DOHH2 (cell line): ENCODE measurements around the gene PCDHGB3.

ENCODE experiments used
- H3F3A ChIP-seq: fragments of 200-600 bp; sonication (generic), shearing (Covaris generic); 2 replicates; pipeline ENCODE4 v1.6.0; 2016; ENCODE audit warnings: antibody characterized with exemption, mild to moderate bottlenecking; ENCODE audit not compliant: control insufficient read depth, insufficient read depth
- H3K27ac ChIP-seq: fragments of 200-600 bp; sonication (generic); 2 replicates; pipeline ENCODE4 v1.5.1; 2014; ENCODE audit warnings: low read depth, mild to moderate bottlenecking, low read length, moderate library complexity
- H3K27me3 ChIP-seq: fragments of 200-600 bp; sonication (generic); 2 replicates; pipeline ENCODE4 v1.6.1; 2014; ENCODE audit warnings: mild to moderate bottlenecking, low read length, mixed read lengths; ENCODE audit not compliant: control insufficient read depth
- H3K36me3 ChIP-seq: fragments of 200-600 bp; sonication (generic); 2 replicates; pipeline ENCODE4 v1.6.1; 2014; ENCODE audit warnings: mild to moderate bottlenecking, low read length, moderate library complexity, mixed read lengths; ENCODE audit not compliant: control insufficient read depth
- H3K4me1 ChIP-seq: fragments of 200-600 bp; sonication (generic); 2 replicates; pipeline ENCODE4 v1.6.1; 2014; ENCODE audit warnings: mild to moderate bottlenecking, low read length, mixed read lengths; ENCODE audit not compliant: control insufficient read depth
- H3K4me2 ChIP-seq: fragments of 200-600 bp; sonication (generic); 2 replicates; pipeline ENCODE4 v1.6.0; 2014; ENCODE audit warnings: mild to moderate bottlenecking, low read length, moderate library complexity
- H3K4me3 ChIP-seq: fragments of 200-600 bp; sonication (generic); 2 replicates; pipeline ENCODE4 v1.5.1; 2014; ENCODE audit warnings: mild to moderate bottlenecking, low read length, mixed read lengths
- H3K79me2 ChIP-seq: fragments of 200-600 bp; sonication (generic); 2 replicates; pipeline ENCODE4 v1.6.1; 2014; ENCODE audit warnings: mild to moderate bottlenecking, low read length, mixed read lengths; ENCODE audit not compliant: control insufficient read depth
- H3K9me2 ChIP-seq: fragments of 200-600 bp; sonication (generic); replicated peaks from 2 replicates; pipeline ENCODE4 v1.6.1; 2014; ENCODE audit warnings: mild to moderate bottlenecking, low read length, mixed read lengths; ENCODE audit not compliant: control insufficient read depth
- H3K9me3 ChIP-seq: fragments of 200-600 bp; sonication (generic); 2 replicates; pipeline ENCODE4 v1.6.1; 2014; ENCODE audit warnings: antibody characterized with exemption, low read length, mixed read lengths; ENCODE audit not compliant: control insufficient read depth, insufficient read depth
- H4K20me1 ChIP-seq: fragments of 200-600 bp; sonication (generic); 2 replicates; pipeline ENCODE4 v1.6.0; 2014; ENCODE audit warnings: low read depth, mild to moderate bottlenecking, antibody characterized with exemption, low read length, moderate library complexity; ENCODE audit not compliant: control insufficient read depth, insufficient read depth
- EZH2phosphoT487 ChIP-seq: fragments of 200-600 bp; sonication (generic); IDR thresholded peaks from 2 replicates; pipeline ENCODE4 v1.6.1; 2017; ENCODE audit warnings: borderline replicate concordance, mild to moderate bottlenecking, antibody characterized with exemption, low read length, moderate library complexity, mixed read lengths
- TF ChIP-seq, protein P1 (sequence below): fragments of 200-600 bp; sonication (generic); IDR thresholded peaks from one replicate; pipeline ENCODE4 v1.5.1; 2014; ENCODE audit warnings: antibody characterized with exemption, mild to moderate bottlenecking, low read depth, low read length; ENCODE audit not compliant: poor library complexity, severe bottlenecking

The PCDHGB3 gene

DNA sequence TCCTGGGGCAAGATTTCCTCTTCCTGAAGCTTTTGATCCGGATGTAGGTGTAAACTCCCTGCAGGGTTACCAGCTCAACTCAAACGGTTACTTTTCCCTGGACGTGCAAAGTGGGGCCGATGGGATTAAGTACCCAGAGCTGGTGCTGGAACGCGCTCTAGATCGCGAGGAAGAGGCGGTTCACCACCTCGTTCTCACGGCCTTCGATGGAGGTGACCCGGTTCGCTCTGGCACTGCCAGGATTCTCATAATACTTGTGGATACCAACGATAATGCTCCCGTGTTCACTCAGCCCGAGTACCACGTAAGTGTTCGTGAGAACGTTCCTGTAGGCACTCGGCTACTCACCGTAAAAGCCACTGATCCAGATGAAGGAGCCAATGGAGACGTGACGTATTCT lies 14.4 kb upstream of the PCDHGB3 start:
- H4K20me1 ChIP-seq: no peaks in the 10 kb centered on the region
- H3K4me1 ChIP-seq: peaks cover 14% of the 10 kb centered on the region
- H3K9me2 ChIP-seq: no peaks in the 10 kb centered on the region
- H3K79me2 ChIP-seq: peaks cover 6% of the 10 kb centered on the region
- H3K27ac ChIP-seq: no peak overlapping the region
- no peak overlapping the region for H3K4me3 ChIP-seq
- 0 out of 2 replicates have a peak, but pooled peaks cover 3% of the 10 kb centered on the region for H3F3A ChIP-seq
- no peak overlapping the region for H3K4me2 ChIP-seq
- peaks cover 2% of the 10 kb centered on the region for H3K36me3 ChIP-seq
- no peaks in the 10 kb centered on the region for H3K27me3 ChIP-seq
- TF ChIP-seq EZH2phosphoT487: no peak
- TF ChIP-seq, protein P1, sequence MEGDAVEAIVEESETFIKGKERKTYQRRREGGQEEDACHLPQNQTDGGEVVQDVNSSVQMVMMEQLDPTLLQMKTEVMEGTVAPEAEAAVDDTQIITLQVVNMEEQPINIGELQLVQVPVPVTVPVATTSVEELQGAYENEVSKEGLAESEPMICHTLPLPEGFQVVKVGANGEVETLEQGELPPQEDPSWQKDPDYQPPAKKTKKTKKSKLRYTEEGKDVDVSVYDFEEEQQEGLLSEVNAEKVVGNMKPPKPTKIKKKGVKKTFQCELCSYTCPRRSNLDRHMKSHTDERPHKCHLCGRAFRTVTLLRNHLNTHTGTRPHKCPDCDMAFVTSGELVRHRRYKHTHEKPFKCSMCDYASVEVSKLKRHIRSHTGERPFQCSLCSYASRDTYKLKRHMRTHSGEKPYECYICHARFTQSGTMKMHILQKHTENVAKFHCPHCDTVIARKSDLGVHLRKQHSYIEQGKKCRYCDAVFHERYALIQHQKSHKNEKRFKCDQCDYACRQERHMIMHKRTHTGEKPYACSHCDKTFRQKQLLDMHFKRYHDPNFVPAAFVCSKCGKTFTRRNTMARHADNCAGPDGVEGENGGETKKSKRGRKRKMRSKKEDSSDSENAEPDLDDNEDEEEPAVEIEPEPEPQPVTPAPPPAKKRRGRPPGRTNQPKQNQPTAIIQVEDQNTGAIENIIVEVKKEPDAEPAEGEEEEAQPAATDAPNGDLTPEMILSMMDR: no peak
- peaks cover 12% of the 10 kb centered on the region for H3K9me3 ChIP-seq

DNA sequence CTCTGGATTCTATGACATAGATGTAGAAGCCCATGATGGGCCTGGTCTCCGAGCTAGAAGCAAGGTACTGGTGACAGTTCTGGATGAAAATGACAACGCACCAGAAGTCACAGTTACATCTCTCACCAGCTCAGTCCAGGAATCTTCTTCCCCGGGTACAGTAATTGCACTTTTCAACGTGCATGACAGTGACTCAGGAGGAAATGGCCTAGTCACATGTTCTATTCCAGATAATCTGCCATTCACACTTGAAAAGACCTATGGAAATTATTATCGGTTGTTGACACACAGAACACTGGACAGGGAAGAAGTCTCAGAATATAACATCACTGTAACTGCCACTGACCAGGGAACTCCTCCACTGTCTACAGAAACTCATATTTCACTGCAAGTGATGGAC lies 13.9 kb upstream of the PCDHGB3 start:
- Histone ChIP-seq H3K36me3 (peaks cover 7% of the 10 kb centered on the region), H3K27ac (no peak overlapping the region), H3K9me3 (peaks cover 12% of the 10 kb centered on the region)

DNA sequence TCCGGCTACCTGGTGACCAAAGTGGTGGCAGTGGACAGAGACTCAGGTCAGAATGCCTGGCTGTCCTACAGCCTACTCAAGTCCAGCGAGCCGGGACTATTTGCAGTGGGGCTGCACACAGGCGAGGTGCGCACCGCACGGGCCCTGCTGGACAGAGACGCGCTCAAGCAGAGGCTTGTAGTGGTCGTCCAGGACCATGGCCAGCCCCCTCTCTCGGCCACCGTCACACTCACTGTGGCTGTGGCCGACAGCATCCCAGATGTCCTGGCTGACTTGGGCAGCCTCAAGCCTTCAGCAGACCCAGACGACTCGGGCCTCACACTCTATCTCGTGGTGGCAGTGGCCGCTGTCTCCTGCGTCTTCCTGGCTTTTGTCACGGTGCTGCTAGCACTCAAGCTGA lies 13.1 kb upstream of the PCDHGB3 start:
- H3K27me3 ChIP-seq: no peaks in the 10 kb centered on the region
- H3K4me3 ChIP-seq: no peak overlapping the region
- no peak overlapping the region for H3K4me2 ChIP-seq
- H3K36me3 ChIP-seq: peaks cover 13% of the 10 kb centered on the region
- H3K27ac ChIP-seq: no peak overlapping the region
- H3F3A ChIP-seq: 0 out of 2 replicates have a peak, but pooled peaks cover 3% of the 10 kb centered on the region
- peaks cover 12% of the 10 kb centered on the region for H3K9me3 ChIP-seq
- no peak for TF ChIP-seq EZH2phosphoT487
- TF ChIP-seq, protein P1: no peak
- H3K4me1 ChIP-seq: peaks cover 18% of the 10 kb centered on the region
- H3K79me2 ChIP-seq: peaks cover 16% of the 10 kb centered on the region
- no peaks in the 10 kb centered on the region for H3K9me2 ChIP-seq
- H4K20me1 ChIP-seq: no peaks in the 10 kb centered on the region

More for the DNA sequence above, 13.9 kb upstream of the PCDHGB3 start:
- Histone ChIP-seq H3K4me2 (no peak overlapping the region), H3K79me2 (peaks cover 11% of the 10 kb centered on the region), H3K27me3 (no peaks in the 10 kb centered on the region), H3K4me3 (no peak overlapping the region), H3K4me1 (peaks cover 17% of the 10 kb centered on the region), H4K20me1 (no peaks in the 10 kb centered on the region), H3K9me2 (no peaks in the 10 kb centered on the region), H3F3A (0 out of 2 replicates have a peak, but pooled peaks cover 3% of the 10 kb centered on the region)
- TF ChIP-seq EZH2phosphoT487: no peak
- TF ChIP-seq, protein P1: no peak
